Natural killer cell (primary cell): Measurements from ENCODE around the gene RSRC2. TPM values are rescaled to one million over a fixed set of nuclear protein-coding genes. Genes with fewer than 3 reads are reported as not detected.

Experiments used
- ATAC-seq, 3 donors: fragments of 150-1000 bp in 2 of 3; fragments of 200-7000 bp in 1 of 3; cut with Tn5 transposase; 1 replicate in 1 of 3; 2 replicates in 2 of 3; pipeline ENCODE4 v1.10.0; 2021; ENCODE audit warnings: mild to moderate bottlenecking in 2 of 3, moderate library complexity in 2 of 3
- DNase-seq, 2 donors: peaks; one replicate each; pipeline versions ENCODE4 v3.0.0 to v3.0.0-alpha.2; 2013 to 2021; ENCODE audit warnings: mixed read lengths in 1 of 2
- H3K27ac ChIP-seq: one replicate; pipeline ENCODE4 v1.5.1; 2013; ENCODE audit warnings: mild to moderate bottlenecking, low read length
- H3K27me3 ChIP-seq: one replicate; pipeline ENCODE4 v1.6.1; 2013; ENCODE audit warnings: low read length; ENCODE audit not compliant: control insufficient read depth, insufficient read depth
- H3K36me3 ChIP-seq: one replicate; pipeline ENCODE4 v1.6.1; 2013; ENCODE audit warnings: low read length; ENCODE audit not compliant: control insufficient read depth, insufficient read depth
- H3K4me1 ChIP-seq: one replicate; pipeline ENCODE4 v1.6.1; 2013; ENCODE audit warnings: low read length; ENCODE audit not compliant: control insufficient read depth, insufficient read depth
- H3K4me3 ChIP-seq: one replicate; pipeline ENCODE4 v1.5.1; 2013; ENCODE audit warnings: low read length
- H3K9me3 ChIP-seq: one replicate; pipeline ENCODE4 v1.6.1; 2013; ENCODE audit warnings: low read length; ENCODE audit not compliant: control insufficient read depth, insufficient read depth
- H3K27ac Mint-ChIP-seq, 2 donors: one replicate each; pipeline ENCODE4 v1.8.0; 2022; ENCODE audit warnings: mild to moderate bottlenecking in 2 of 2, mixed read lengths in 2 of 2, moderate library complexity in 1 of 2
- H3K27me3 Mint-ChIP-seq, 2 donors: one replicate each; pipeline ENCODE4 v1.8.0; 2022; ENCODE audit warnings: low read depth in 2 of 2, mixed read lengths in 2 of 2
- H3K36me3 Mint-ChIP-seq: one replicate; pipeline ENCODE4 v1.8.0; 2022; ENCODE audit warnings: mixed read lengths
- H3K4me1 Mint-ChIP-seq, 2 donors: one replicate each; pipeline ENCODE4 v1.8.0; 2022; ENCODE audit warnings: mixed read lengths in 2 of 2
- H3K4me3 Mint-ChIP-seq: one replicate; pipeline ENCODE4 v1.8.0; 2022; ENCODE audit warnings: mild to moderate bottlenecking, moderate library complexity, mixed read lengths
- H3K9me3 Mint-ChIP-seq, 2 donors: one replicate each; pipeline ENCODE4 v1.8.0; 2022; ENCODE audit warnings: mixed read lengths in 2 of 2
- CTCF ChIP-seq: fragments of 200-600 bp; IDR thresholded peaks from one replicate; pipeline ENCODE4 v1.8.0; 2022; ENCODE audit warnings: antibody characterized with exemption
- WGBS: methylation state at CpG from one replicate; pipeline ENCODE4 v1.1.7; 2013; ENCODE audit warnings: missing lambda C conversion rate; ENCODE audit not compliant: insufficient coverage; 5-methylcytosine and 5-hydroxymethylcytosine counted together
- intact Hi-C: fragments of 100-400 bp; cut with micrococcal nuclease; formaldehyde crosslinking; loops from one replicate; pipeline ENCODE4 v1.14.2; 2022
- total RNA-seq, 4 donors: library from RNA; stranded (reverse); fragments of 120-200 nt in 1 of 4; gene quantifications; one replicate each; pipeline versions ENCODE4 v1.2.3 to v1.2.4, GENCODE V29; 2013 to 2022

Gene RSRC2
- total RNA-seq, 3 donors from 2014 or later (not counting 1 experiment from before 2014, with no cell fraction given) = 252 to 310 (median 266) TPM

GRCh38 chr12:122508163-122508562 is 18.6 kb downstream of the RSRC2 start:
- no peak for TF ChIP-seq CTCF
- peaks cover 8% of the 10 kb centered on the region for H3K36me3 Mint-ChIP-seq
- H3K4me1 Mint-ChIP-seq = no peaks in the 10 kb centered on the region
- DNase-seq (no peak), ATAC-seq (no peak)
- H3K27me3 ChIP-seq = no peaks in the 10 kb centered on the region
- H3K4me3 ChIP-seq = no peak overlapping the region
- H3K4me1 ChIP-seq = no peaks in the 10 kb centered on the region
- no peaks in the 10 kb centered on the region for H3K27me3 Mint-ChIP-seq
- WGBS = 100% methylated on average over 5 of the region's 5 CpGs
- H3K4me3 Mint-ChIP-seq = no peak overlapping the region
- no peak overlapping the region for H3K27ac ChIP-seq
- H3K36me3 ChIP-seq = peaks cover 94% of the 10 kb centered on the region
- no peaks in the 10 kb centered on the region for H3K9me3 Mint-ChIP-seq
- intact Hi-C loops = no loop called here
- H3K27ac Mint-ChIP-seq = no peak overlapping the region
- H3K9me3 ChIP-seq = no peaks in the 10 kb centered on the region

GRCh38 chr12:122506393-122506938 is 20.3 kb downstream of the RSRC2 start:
- Histone ChIP-seq H3K27me3 (no peaks in the 10 kb centered on the region), H3K27ac (no peak overlapping the region), H3K4me1 (peaks cover 2% of the 10 kb centered on the region), H3K9me3 (no peaks in the 10 kb centered on the region), H3K4me3 (no peak overlapping the region), H3K36me3 (peaks cover 81% of the 10 kb centered on the region)
- DNase-seq = no peak
- intact Hi-C loops = no loop called here
- no peak for ATAC-seq
- H3K4me3 Mint-ChIP-seq = no peak overlapping the region
- TF ChIP-seq CTCF = no peak
- H3K9me3 Mint-ChIP-seq = no peaks in the 10 kb centered on the region
- H3K27me3 Mint-ChIP-seq = no peaks in the 10 kb centered on the region
- WGBS = 83% methylated on average over 4 of the region's 5 CpGs
- H3K27ac Mint-ChIP-seq = no peak overlapping the region
- peaks cover 8% of the 10 kb centered on the region for H3K36me3 Mint-ChIP-seq
- H3K4me1 Mint-ChIP-seq = peaks cover 3 to 5% of the 10 kb centered on the region in 2 donors

GRCh38 chr12:122505419-122506051 is 21.2 kb downstream of the RSRC2 start:
- H3K4me3 ChIP-seq = no peak overlapping the region
- no peak overlapping the region for H3K27ac ChIP-seq
- H3K27ac Mint-ChIP-seq = no peak overlapping the region
- no peaks in the 10 kb centered on the region for H3K27me3 ChIP-seq
- peaks cover 13 to 14% of the 10 kb centered on the region in 2 donors for H3K4me1 Mint-ChIP-seq
- H3K4me3 Mint-ChIP-seq = no peak overlapping the region
- no peaks in the 10 kb centered on the region for H3K27me3 Mint-ChIP-seq
- WGBS = 95% methylated on average over 10 of the region's 11 CpGs
- peaks cover 71% of the 10 kb centered on the region for H3K36me3 ChIP-seq
- peaks cover 7% of the 10 kb centered on the region for H3K4me1 ChIP-seq
- no peak for TF ChIP-seq CTCF
- ATAC-seq (no peak), DNase-seq (no peak)
- no peaks in the 10 kb centered on the region for H3K9me3 Mint-ChIP-seq
- H3K9me3 ChIP-seq = no peaks in the 10 kb centered on the region
- peaks cover 8% of the 10 kb centered on the region for H3K36me3 Mint-ChIP-seq
- intact Hi-C loops = no loop called here
